Measurements from ENCODE around the gene GRIK4. TPM values are rescaled to one million over a fixed set of nuclear protein-coding genes. Genes with fewer than 3 reads are reported as not detected.

GRIK4 gene
- total RNA-seq, 3 donors from 2014 or later (not counting 1 experiment from before 2014, with no cell fraction given), result 2.2 to 32.3 (median 21.9) TPM

DNA sequence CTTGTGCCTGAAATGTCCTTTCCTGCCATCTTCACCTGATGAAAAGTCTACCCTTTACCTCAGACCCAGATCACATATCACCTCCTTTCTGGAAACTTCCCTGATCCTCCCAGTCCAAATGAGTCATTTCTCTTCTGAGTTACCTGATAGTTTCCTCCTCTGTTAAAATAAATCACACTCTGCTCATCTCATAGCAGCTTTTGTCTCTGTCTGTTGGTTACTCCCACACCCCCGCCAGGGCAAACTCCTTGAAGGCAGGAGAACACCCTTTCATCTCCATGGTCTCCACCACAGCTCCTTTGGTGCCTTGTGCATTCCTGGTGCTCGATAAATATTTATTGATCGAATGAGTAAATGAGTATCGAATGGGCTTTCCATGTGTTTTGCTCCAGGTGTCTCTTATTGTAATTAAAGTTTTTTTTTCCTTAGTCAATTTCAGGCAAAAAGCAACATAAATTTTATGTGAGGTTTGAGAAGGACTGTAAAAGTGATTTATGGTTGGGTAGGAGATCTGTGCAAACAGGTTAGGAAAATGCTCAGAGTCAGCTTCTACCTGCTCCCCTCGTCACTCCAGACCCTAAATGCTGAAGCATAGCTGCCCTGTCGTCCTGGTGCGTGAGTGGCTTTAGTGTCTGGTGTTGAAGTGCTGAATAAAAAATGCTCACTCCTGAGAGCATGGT lies 178.2 kb downstream of the GRIK4 start:
- DNase-seq (no peak), ATAC-seq (no peak)
- no peak overlapping the region for H3K27ac ChIP-seq (ENCODE audit: low read length)
- Mint-ChIP-seq H3K4me1 (peaks cover 28 to 71% of the 10 kb centered on the region in 2 donors), H3K36me3 (no peaks in the 10 kb centered on the region), H3K9me3 (no peaks in the 10 kb centered on the region), H3K4me3 (peak overlapping the region; percentile 10), H3K27ac (peak overlapping the region in 1 of 2 donors; percentile 51), H3K27me3 (ENCODE audit: low read depth in 2 of 2) (peaks cover 2 to 22% of the 10 kb centered on the region in 2 donors)
- no peaks in the 10 kb centered on the region for H3K9me3 ChIP-seq (ENCODE audit: control insufficient read depth, insufficient read depth, low read length)
- intact Hi-C loops (cut with micrococcal nuclease), result loop anchor here (10.0 kb wide), 2 partner anchors 105 to 265 kb away; no protein-coding TSS in a partner anchor
- H3K4me3 ChIP-seq (ENCODE audit: low read length), result no peak overlapping the region
- 88% methylated on average over 6 of the region's 7 CpGs for WGBS (ENCODE audit: insufficient coverage)
- peaks cover 16% of the 10 kb centered on the region for H3K4me1 ChIP-seq (ENCODE audit: control insufficient read depth, insufficient read depth, low read length)
- H3K36me3 ChIP-seq (ENCODE audit: control insufficient read depth, insufficient read depth, low read length), result no peaks in the 10 kb centered on the region
- TF ChIP-seq, protein P1, sequence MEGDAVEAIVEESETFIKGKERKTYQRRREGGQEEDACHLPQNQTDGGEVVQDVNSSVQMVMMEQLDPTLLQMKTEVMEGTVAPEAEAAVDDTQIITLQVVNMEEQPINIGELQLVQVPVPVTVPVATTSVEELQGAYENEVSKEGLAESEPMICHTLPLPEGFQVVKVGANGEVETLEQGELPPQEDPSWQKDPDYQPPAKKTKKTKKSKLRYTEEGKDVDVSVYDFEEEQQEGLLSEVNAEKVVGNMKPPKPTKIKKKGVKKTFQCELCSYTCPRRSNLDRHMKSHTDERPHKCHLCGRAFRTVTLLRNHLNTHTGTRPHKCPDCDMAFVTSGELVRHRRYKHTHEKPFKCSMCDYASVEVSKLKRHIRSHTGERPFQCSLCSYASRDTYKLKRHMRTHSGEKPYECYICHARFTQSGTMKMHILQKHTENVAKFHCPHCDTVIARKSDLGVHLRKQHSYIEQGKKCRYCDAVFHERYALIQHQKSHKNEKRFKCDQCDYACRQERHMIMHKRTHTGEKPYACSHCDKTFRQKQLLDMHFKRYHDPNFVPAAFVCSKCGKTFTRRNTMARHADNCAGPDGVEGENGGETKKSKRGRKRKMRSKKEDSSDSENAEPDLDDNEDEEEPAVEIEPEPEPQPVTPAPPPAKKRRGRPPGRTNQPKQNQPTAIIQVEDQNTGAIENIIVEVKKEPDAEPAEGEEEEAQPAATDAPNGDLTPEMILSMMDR (IDR thresholded peaks at IDR 0.05), result no peak
- no peaks in the 10 kb centered on the region for H3K27me3 ChIP-seq (ENCODE audit: control insufficient read depth, insufficient read depth, low read length)

DNA sequence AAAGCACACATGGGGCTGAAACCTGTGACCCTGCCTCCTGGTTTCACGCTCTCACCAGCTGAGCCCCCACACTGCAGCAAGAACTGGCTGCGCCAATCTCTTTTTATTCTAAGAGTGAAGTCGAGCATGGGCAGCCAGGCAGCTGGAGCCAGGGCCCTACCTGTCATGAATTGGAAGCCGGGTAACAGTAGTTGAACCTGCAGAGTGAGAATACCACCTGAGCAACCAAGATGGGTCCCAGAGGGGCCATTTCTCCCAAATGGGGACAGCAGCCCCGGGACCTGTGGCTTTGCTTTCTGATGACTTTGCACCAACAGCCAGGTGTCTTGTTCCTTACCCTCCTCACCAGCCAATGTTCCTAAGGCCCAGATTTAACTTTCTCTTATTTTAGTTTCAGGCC lies 178.9 kb downstream of the GRIK4 start:
- Histone ChIP-seq H3K4me1 (ENCODE audit: control insufficient read depth, insufficient read depth, low read length) (peaks cover 16% of the 10 kb centered on the region), H3K27me3 (ENCODE audit: control insufficient read depth, insufficient read depth, low read length) (no peaks in the 10 kb centered on the region), H3K9me3 (ENCODE audit: control insufficient read depth, insufficient read depth, low read length) (no peaks in the 10 kb centered on the region), H3K36me3 (ENCODE audit: control insufficient read depth, insufficient read depth, low read length) (no peaks in the 10 kb centered on the region), H3K27ac (ENCODE audit: low read length) (no peak overlapping the region), H3K4me3 (ENCODE audit: low read length) (no peak overlapping the region)
- H3K4me3 Mint-ChIP-seq, result no peak overlapping the region
- H3K27ac Mint-ChIP-seq, result no peak overlapping the region
- H3K27me3 Mint-ChIP-seq (ENCODE audit: low read depth in 2 of 2), result peaks cover 2 to 22% of the 10 kb centered on the region in 2 donors
- ATAC-seq (no peak), DNase-seq (no peak)
- H3K36me3 Mint-ChIP-seq, result no peaks in the 10 kb centered on the region
- H3K9me3 Mint-ChIP-seq, result no peaks in the 10 kb centered on the region
- WGBS (ENCODE audit: insufficient coverage), result 79% methylated on average over 5 of the region's 5 CpGs
- intact Hi-C loops (cut with micrococcal nuclease), result no loop called here
- H3K4me1 Mint-ChIP-seq, result peaks cover 28 to 66% of the 10 kb centered on the region in 2 donors
- TF ChIP-seq, protein P1 (IDR thresholded peaks at IDR 0.05), result no peak

DNA sequence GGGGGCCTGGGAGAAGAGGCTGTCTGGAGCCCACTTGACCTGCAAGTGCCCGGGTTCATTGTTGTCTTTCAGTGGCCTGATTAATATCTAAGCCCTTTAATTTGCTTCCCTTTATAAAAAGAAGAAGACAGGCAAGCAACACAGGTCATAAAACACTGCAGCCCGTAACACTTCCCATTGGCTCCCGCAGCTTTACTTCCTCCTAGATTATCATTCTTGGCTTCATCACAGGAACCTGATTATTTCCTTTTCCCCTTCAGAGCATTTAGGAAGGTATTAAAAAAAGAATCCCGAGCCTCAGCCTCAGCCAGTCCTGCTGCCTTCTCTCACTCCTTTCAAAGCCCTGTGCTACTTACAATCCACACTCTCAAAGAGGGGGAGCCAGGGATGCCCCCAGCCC lies 183.2 kb downstream of the GRIK4 start:
- no peak for ATAC-seq
- intact Hi-C loops (cut with micrococcal nuclease), result no loop called here
- H3K36me3 Mint-ChIP-seq, result no peaks in the 10 kb centered on the region
- H3K9me3 Mint-ChIP-seq, result no peaks in the 10 kb centered on the region
- TF ChIP-seq, protein P1 (IDR thresholded peaks at IDR 0.05), result no peak
- WGBS (ENCODE audit: insufficient coverage), result 15% methylated on average over 4 of the region's 4 CpGs
- Histone ChIP-seq H3K4me3 (ENCODE audit: low read length) (no peak overlapping the region), H3K36me3 (ENCODE audit: control insufficient read depth, insufficient read depth, low read length) (no peaks in the 10 kb centered on the region), H3K4me1 (ENCODE audit: control insufficient read depth, insufficient read depth, low read length) (no peaks in the 10 kb centered on the region), H3K27ac (ENCODE audit: low read length) (no peak overlapping the region), H3K9me3 (ENCODE audit: control insufficient read depth, insufficient read depth, low read length) (no peaks in the 10 kb centered on the region), H3K27me3 (ENCODE audit: control insufficient read depth, insufficient read depth, low read length) (no peaks in the 10 kb centered on the region)
- H3K27ac Mint-ChIP-seq, result no peak overlapping the region
- peaks cover 0 to 22% of the 10 kb centered on the region in 2 donors for H3K27me3 Mint-ChIP-seq (ENCODE audit: low read depth in 2 of 2)
- no peak overlapping the region for H3K4me3 Mint-ChIP-seq
- peaks cover 2 to 56% of the 10 kb centered on the region in 2 donors for H3K4me1 Mint-ChIP-seq
- DNase-seq, result no peak

DNA sequence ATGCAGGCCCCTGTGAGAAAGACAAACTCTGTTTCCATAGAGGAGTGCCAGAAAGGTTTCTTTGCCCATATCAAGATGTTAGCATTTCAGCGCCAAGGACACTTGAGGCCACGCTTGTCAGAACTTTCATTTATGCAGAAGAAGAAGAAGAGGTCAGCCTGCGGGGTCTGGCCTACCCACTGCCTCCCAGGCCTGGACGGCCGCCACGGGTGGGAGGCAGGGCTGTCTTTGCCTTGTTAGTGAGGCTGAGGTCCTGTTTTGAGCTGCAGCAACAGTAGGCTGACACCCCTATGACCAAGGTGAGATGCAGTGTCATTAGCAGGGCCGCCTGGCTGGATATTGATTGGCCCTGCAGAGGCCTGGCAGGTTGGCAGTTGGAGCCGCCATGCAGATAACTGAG lies 183.9 kb downstream of the GRIK4 start:
- Histone ChIP-seq H3K36me3 (ENCODE audit: control insufficient read depth, insufficient read depth, low read length) (no peaks in the 10 kb centered on the region), H3K27ac (ENCODE audit: low read length) (no peak overlapping the region), H3K27me3 (ENCODE audit: control insufficient read depth, insufficient read depth, low read length) (no peaks in the 10 kb centered on the region), H3K4me3 (ENCODE audit: low read length) (no peak overlapping the region), H3K9me3 (ENCODE audit: control insufficient read depth, insufficient read depth, low read length) (no peaks in the 10 kb centered on the region), H3K4me1 (ENCODE audit: control insufficient read depth, insufficient read depth, low read length) (no peaks in the 10 kb centered on the region)
- TF ChIP-seq, protein P1 (IDR thresholded peaks at IDR 0.05), result no peak
- Mint-ChIP-seq H3K4me1 (peaks cover 0 to 55% of the 10 kb centered on the region in 2 donors), H3K9me3 (no peaks in the 10 kb centered on the region), H3K36me3 (no peaks in the 10 kb centered on the region), H3K27ac (no peak overlapping the region), H3K4me3 (no peak overlapping the region), H3K27me3 (ENCODE audit: low read depth in 2 of 2) (peaks cover 0 to 22% of the 10 kb centered on the region in 2 donors)
- DNase-seq (no peak), ATAC-seq (no peak)
- intact Hi-C loops (cut with micrococcal nuclease), result no loop called here
- WGBS (ENCODE audit: insufficient coverage), result 91% methylated on average over 8 of the region's 8 CpGs

All from natural killer cell (primary cell).